Stimulated activated CD8-positive, alpha-beta memory T cell treated with anti-CD3 and anti-CD28 coated beads, Interleukin-4, amount 100 ng/mL, for 24 hours (primary cell): Measurements from ENCODE around the gene ADSL.
"Not testable (repeated sequence)": the region's sequence is repeated elsewhere in the genome, so short reads cannot be mapped to it uniquely, and the experiment has no call there.

Source experiments
- DNase-seq: peaks from one replicate; pipeline ENCODE4 v3.0.0-alpha.2; 2020; ENCODE audit warnings: low read depth

ADSL gene

DNA sequence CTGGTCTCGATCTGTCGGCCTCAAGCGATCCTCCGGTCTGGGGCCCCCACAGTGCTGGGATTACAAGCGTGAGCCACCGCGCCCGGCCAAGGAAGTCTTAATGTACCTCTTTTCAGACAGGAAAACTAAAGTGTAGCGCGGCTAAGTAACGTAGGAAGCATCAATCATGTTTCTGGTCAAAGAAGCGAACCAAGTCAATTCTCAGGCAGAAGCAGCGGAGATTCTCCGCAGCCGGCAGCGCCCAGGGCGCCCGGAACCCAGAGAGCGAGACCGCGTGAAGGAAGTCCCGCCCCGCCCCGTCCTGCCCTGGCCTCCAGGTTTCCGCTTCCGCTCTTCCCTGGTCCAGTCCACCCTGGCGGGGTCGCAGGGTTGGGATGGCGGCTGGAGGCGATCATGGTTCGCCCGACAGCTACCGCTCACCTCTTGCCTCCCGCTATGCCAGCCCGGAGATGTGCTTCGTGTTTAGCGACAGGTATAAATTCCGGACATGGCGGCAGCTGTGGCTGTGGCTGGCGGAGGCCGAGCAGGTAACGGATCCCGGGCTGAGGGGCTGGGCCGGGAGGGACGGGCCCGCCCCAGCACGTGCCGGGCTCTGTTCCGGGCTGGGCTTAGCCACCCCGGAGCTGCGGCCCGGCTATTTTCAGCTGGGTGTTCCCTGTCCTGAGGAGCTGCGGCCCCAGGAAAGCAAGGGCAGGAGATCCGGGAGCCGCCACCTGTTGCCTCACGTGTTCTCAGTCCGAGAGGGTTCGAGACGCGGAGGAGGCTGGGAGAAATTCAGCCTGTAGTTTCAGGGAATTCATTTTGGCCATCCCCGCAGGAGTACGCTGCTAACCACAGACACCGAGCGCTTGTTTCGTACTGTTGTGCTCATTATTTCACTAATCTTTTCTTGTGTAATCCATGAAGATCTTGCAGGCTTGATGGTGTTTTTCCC, at the start of gene ADSL:
Gene ADSL, plus strand, starts transcription at position 316 of the 934 bp plus-strand sequence. Its CDS starts 59 bp downstream, at position 375.
- peak; percentile 81 for DNase-seq

DNA sequence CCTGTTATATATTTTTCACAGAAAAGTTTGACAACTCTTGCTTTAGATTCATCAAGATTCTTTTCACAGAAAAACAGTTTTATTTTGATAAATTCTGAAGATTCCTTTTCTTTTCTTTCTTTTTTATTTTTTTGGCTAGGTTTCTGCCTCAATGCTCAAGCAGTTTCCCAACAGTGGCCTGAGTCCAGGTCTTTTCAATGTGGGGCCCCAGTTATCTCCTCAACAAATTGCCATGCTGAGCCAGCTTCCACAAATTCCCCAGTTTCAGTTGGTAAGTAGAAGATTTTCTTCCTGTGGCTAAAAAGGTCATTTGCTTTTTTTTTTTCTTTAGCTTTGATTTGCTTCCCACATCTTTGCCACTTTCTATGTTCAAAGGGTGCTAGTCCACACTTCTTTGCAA, 46.0 kb upstream of the ADSL start:
- no peak for DNase-seq

DNA sequence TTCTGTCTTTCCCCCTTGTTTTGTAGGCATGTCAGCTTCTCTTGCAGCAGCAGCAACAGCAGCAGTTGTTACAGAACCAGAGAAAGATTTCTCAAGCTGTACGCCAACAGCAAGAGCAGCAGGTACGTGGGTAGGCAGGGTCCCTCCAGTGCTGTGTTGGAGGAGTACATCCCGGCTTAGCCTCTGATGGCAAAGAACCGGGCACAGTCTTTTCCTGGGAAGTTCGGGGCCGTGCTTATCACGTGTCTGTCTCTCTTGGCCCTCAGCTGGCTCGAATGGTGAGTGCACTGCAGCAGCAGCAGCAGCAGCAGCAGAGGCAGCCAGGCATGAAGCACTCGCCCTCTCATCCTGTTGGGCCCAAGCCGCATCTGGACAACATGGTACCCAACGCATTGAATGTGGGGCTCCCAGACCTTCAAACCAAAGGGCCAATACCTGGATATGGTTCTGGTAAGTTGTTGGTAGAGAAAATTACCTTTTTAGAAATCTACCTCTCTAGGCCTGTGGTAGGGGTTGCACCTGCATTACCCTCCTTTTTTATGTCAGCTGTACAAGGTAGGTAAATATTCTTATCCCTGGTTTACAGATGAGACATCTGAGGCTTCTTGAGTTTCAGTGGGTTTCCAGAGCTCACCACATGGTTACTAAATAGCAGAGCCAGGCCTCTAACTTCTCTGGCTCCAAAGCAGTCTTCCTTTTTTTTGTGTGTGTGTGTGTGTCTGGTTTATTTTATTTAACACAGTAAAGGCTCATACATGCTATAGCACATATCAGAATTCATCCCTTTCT, 45.2 kb upstream of the ADSL start:
- no peak for DNase-seq

DNA sequence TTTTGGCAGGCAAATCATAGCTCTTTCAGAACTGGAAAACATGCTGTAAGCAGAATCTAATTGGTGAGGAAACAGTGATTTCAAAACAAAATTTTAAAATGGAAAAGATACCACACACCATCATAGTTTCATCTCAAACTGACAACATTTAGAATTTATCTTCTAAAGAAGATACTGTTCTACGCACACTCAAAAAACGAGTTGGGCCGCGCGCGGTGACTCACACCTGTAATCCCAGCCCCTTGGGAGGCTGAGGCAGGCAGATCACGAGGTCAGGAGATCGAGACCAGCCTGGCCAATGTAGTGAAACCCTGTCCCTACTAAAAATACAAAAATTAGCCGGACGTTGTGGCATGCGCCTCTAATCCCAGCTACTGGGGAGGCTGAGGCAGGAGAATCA, 44.2 kb upstream of the ADSL start:
- DNase-seq: no peak

DNA sequence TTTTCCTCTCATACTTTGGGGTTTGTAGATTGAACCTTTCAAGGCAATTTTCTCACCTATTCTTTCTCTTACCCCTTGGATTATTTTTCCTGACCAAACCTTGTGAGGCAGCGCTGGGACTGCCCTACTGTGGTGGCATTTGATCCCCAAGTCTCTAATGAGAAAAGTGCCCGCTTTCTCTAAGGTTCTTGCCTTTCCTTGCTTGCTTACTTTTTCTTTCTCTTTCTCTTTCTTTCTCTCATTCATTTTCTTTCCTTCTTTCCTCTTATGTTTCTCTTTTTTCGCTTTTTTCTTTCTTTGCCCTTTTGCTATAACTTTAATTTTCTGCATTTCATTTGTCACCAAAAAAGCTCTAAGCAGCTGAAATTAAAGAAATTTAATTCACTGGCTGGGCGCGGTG, 40.7 kb upstream of the ADSL start:
- no peak for DNase-seq

DNA sequence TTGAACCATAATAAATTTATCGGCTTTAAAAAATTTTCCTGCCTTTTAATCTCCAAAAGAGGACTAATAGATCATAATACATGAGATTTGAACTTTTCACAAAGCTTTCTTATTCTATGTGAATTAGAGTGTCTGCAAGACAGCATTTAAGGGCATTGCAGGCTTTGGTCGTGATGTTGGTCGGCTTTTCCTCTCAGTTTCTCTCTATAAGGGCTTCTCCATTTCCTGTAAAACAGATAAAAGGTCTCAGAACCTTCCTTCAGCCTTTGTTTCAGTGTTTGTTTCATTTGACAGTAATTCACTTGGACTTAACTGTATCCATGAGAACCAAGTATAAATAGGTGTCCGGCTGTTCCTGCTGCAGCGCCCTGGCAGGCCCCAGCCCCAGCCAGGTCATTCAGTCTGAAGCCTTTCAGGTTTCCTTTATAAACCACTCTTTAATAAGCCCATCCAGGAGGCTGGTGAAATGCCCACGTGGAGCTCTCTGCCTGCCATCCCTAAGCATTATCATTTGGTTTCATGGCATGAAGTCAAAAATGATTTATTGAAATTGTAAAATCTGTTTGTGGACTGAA, 37.2 kb upstream of the ADSL start:
- DNase-seq: no peak

DNA sequence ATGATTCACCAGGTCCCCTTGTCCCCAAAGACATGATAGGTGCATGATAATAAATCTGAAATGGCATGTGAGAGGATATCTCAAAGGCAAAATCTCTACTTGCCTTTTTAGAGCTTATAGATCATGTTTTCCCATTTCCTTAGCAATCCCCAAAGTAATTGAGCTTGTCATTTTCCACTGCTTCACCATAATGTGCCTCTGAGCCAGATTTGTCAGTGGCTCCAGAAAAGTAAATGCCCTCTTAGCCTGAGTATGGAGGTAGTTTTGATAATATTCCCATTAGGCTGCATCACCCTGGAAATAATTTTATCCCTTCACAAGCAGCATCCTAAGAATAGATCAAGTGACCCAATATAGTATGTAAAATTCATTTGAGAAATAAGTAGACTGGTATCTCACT, 36.7 kb upstream of the ADSL start:
- DNase-seq: no peak

DNA sequence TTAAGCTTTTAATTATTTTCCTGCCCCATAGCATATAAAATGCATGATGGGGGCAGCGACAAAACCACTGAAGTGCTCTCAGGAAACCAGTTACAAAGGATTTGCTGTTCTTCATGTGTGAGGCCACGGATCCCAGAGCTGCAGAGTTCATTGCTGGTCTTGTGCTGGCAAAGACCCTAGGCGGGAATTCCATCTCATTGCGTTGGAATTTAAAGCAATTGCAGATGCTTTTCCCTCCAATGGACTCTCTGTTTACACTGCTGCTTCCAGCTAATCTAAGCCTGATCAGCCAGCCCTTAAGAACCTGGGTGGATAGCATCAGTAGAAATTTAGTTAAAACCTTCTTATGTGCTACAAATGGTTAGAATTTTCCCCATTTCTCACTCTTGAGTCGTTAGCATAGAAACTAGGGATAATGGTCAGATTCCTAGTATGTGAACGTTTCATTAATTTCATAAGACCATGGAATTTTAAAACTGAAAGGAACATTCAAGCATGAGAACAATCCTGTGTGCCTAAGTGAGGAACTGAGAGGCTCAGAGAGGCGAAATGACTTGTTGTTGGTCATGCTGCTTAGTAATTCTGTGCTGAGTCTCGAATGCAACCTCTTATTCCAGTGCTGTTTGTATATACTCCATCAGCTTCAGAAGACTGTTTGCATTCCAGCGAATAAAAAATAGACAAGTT, 36.1 kb upstream of the ADSL start:
- no peak for DNase-seq

DNA sequence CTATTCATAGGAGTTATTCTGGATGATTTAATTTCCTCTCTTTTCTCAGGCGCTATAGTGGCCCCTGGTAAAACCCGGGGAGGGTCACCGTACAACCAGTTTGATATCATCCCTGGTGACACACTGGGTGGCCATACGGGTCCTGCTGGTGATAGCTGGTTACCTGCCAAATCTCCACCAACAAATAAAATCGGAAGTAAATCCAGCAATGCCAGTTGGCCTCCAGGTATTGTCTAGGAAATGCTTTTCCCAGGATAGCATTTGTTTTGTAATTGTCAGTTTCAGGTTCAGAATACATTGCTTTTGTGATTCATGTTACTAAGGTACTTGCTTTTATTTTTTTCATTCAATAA, 35.6 kb upstream of the ADSL start:
- DNase-seq: no peak

DNA sequence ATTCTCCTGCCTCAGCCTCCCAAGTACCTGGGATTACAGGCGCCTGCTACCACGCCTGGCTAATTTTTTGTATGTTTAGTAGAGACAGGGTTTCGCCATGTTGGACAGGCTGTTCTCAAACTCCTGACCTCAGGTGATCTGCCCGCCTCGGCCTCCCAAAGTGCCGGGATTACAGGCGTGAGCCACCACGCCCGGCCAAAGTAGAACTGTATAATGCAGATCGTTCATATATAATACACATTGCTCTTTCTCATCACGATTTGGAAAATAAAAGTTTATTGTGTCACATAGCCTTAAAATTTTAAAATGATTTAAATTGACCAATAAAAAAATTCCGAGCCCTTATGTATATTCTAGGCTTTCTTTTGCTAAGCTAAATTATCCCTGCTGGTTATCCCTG, 34.7 kb upstream of the ADSL start:
- DNase-seq: not testable (repeated sequence)

DNA sequence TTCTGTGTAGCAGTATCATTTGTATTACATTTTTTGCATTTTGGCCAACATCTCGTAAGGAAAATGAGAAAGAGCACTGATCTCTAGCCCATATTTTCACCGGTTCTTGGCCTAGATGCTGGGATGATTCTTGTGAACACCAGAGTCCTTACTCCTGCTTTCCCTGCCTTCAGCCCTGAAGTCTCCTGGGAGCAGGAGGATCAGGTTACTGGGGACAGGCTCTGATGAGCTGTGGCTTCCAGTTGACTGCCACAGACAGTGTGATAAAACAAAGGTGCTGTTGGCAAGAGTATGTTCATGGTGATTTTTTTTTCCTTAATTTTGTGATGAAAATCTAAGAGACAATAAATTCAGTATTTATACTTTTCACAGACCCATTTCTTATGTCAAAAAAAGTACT, 34.2 kb upstream of the ADSL start:
- no peak for DNase-seq

DNA sequence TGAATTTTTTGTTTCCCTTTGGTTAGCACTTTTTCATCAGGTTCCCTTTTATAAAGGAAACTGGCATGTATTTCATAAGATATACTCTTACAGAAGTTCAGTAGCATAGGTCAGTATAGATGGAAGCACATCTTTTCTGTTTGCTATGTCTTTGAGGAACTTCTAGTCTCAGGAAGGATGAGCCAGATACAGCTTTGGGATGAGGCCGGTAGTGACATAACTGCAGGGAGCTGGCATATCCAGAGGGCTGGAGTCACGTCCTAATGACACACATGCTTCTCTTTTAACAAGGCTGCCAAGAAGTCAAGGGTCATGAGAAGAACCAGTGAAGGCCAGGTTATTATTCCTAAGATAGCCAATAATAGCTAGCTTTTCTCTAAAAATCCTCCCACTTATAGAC, 33.3 kb upstream of the ADSL start:
- DNase-seq: no peak

DNA sequence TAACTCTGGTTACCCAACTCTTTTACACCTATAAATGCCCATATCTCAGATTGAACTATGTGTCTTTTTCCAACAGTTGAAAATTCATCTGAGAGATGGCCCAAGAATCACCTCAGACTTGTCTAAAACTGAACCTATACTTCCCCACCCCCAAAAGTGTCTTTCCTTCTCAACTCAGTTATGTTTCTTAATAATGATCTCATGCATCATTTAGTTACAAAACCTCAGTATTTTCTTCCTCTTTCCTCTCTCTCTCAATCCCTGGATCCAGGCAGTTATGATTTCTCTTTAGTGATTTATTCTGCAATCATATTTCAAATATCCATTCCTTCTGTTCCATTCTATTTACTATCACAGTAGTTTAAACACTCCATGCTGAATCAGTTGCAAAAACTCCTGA, 32.3 kb upstream of the ADSL start:
- DNase-seq: no peak

DNA sequence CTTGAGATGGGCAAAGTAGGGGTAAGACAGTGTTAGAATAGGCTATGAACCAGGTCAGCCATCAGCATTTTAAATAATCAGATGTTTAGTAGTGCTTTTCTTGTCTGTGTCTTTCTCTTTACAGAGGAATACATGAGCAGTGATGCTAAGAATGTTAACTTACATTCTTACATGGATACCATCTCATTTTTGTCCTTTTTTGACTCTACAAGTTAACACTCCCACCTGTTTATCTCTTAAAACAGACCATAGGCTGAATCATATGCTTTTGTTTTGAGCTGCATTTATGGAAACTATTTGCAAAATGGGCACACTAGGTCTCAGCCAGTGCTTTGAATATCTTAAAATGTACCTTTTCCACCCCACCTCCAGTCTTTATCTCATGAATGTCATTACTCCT, 25.6 kb upstream of the ADSL start:
- no peak for DNase-seq

DNA sequence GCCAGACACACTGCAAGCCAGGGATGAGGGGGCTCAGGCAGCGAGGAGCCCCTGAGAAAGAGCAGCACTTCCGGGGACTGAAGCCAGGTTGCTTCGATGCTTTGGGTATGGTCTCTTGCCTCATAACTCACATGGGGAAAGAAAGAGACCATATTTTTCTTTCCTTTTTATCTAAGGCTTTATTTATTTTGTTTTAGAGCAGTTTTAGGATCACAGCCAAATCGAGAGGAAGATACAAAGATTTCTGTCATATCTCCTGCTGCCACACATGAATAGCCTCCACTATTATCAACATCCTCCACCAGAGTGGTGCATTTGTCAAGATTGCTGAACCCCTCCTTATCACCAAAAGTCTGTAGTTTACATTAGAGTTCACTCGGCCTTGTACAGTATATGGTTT, 24.3 kb upstream of the ADSL start:
- no peak for DNase-seq

DNA sequence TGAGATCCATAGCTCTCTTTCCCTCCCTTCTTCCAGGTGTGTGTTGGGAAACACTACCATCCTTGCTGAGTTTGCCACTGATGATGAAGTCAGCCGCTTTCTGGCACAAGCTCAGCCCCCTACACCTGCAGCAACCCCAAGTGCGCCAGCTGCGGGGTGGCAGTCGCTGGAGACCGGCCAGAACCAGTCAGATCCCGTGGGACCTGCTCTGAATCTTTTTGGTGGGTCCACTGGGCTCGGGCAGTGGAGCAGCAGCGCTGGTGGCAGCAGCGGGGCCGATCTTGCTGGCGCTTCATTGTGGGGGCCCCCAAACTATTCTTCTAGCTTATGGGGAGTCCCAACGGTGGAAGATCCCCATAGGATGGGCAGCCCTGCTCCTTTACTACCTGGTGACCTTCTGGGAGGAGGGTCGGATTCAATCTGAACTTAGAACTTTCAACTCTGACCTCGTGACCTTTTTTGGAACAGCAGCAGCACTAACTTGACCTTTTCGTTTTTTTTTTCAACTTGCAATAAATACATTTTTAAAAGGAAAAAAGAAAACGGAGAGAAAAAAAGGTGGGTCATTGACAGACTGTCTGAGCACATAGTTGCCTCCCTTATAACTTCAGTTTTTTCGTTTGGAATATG, 23.4 kb upstream of the ADSL start:
- DNase-seq: no peak

DNA sequence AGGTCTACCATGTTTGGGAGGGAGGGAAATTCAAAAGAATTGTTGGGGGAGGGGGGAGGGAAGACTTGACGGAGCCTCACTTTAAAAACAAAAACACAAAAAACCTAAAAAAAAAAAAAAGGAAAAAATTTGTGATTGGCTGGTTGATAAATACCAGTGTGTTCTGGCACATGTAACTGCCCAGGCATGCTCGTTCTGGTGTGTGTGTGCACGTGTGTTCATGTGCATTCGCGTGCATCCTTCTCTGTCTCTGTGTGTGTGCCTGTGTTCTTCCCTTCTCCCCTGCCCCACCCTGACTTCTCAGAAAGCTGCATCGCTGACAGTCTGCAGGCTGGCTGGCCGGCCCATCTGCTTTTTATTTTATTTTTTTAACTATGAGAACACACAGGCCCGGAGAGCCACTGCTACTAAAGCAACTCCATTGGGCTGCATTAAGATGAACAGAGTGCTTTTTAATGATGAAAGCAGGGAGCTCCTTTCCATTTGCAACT, 22.6 kb upstream of the ADSL start:
- no peak for DNase-seq

DNA sequence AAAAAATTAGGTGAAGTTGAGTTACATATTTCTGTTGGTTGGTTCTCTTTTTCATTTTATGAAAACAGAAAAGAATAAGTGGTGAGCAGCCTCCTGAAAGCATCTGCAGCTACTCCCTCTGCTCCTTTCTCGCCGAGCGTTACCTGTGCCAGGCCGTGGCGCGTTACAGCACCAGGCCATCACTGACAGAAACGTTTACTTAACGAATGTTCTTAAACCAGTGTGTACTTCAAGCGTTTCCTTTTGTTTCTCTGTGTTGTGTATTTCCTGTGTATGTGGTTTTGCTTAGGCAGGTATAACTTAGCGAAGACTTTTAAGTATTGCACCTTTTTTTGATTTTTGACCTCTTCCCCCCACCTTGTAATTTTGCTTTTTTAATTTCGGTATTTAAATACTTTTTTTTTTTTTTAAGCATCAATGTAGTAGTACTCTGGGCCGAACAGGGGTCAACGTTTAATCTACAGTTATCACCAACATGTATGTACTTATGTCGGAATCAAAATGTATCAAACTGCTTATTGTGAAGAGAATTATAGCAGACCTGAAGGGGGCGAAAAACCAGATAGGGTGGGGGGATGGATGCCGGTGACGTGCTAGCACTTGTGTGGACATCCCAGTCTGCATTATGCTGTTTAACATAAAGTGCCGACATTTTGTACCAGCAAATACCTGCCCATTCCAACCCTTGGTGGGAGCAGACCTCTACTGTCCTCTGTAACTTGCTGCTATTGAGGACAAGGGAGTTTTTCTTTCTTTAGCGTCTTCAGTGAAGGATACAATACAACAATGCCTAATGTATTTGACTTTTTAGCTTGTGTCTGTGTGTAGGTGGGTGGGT, 21.6 kb upstream of the ADSL start:
- no peak for DNase-seq

DNA sequence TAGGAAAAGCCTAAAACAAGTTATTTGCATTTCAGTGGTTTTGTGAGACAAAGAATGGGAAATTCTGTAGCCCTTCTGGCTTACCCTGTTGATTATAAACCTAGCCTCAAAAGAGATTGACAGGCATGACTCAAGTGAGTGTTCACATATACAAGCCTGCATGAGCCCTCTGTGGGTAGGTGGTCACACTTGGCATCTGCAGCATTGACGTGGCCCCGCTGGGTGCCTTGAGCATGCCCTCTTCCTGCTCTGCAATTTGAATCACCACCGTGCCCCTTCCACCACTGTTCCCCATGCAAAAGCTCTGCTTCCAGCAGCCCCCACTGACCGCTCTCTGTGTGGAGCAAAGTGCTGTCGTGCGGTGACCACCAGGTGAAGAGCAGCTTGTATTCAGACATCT, 21.0 kb upstream of the ADSL start:
- DNase-seq: peak; percentile 51

DNA sequence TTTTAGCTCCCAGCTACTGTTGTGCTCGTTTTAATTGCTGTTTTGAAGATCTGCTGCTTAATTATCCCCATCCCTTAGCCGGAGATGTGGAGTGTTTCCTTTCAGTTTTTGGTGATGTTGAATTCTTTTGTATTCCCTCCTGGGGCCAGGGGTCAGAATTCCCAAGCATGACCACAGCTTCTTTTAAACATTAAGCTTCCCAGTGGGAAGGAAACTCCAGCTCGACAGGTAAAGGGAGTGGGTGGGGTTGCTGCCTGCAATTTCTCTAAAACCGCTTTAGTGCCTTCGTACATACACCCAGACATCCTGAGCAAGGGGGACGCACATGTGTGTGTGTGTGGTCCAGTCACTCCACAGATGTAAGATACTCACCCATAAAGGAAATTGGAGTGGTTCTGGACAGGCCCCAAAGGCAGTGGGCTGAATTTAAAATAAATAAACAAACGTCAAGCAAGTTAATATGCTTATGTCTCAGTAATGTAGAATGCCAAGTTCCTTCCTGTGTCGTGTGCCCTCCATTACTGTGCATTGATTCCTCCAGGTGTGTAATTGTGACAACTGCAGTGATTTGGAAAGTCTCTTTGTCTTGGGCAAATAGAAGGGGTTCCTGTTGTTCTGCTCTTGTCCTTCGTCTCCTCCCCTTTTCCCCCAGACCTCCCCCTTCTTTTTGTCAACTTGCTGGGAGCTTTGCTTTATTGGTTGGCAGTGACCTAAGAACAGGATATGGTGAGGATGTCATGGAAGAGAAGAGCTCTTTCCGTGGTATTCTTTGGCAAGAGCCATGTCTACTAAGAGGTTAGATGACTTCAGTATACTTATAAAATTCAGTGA, 19.2 kb upstream of the ADSL start:
- DNase-seq: no peak
